ENCODE data around the gene S100A8. TPM values are rescaled to one million over a fixed set of nuclear protein-coding genes. Genes with fewer than 3 reads are reported as not detected.

The S100A8 gene
- total RNA-seq, 1 donor from 2014 or later = not detected

GRCh38 chr1:153432874-153433681 is 42.2 kb upstream of the S100A8 start:
- Histone ChIP-seq H3K36me3 (ENCODE audit: control insufficient read depth, insufficient read depth, low read length) (no peaks in the 10 kb centered on the region), H3K27me3 (ENCODE audit: control insufficient read depth, insufficient read depth, low read length) (no peaks in the 10 kb centered on the region), H3K4me3 (ENCODE audit: low read depth, low read length) (no peak overlapping the region)
- no peak for TF ChIP-seq CTCF (IDR thresholded peaks at IDR 0.05; ENCODE audit: insufficient read depth, low read length, poor library complexity, severe bottlenecking)
- DNase-seq (ENCODE audit: low read depth) = no peak

- Histone ChIP-seq H3K27me3 (ENCODE audit: control insufficient read depth, insufficient read depth, low read length) (no peaks in the 10 kb centered on the region), H3K4me3 (ENCODE audit: low read depth, low read length) (no peak overlapping the region), H3K36me3 (ENCODE audit: control insufficient read depth, insufficient read depth, low read length) (no peaks in the 10 kb centered on the region)
- no peak for TF ChIP-seq CTCF (IDR thresholded peaks at IDR 0.05; ENCODE audit: insufficient read depth, low read length, poor library complexity, severe bottlenecking)
- no peak for DNase-seq (ENCODE audit: low read depth)
Observed at GRCh38 chr1:153431928-153432327, 41.1 kb upstream of the S100A8 start.

DNA sequence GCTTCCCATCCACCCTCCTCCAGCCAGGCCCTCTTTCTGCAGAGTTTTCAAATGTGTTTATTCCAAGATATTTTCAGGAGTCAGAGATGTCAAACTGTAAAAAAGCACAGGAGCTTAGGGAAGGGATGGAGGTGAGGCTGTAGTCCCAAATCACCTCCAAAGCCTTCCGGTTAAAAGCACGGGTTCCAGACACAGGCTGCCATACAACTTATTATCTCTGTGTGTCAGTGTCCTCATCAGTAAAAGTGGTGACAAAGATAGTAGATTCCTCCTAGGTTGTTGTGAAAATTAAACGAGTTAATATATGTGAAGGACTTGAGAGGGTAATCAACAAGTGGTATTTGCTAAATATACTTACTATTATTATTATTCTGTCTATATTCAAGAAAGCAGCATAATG is 40.6 kb upstream of the S100A8 start:
- no peak for DNase-seq (ENCODE audit: low read depth)
- H3K27me3 ChIP-seq (ENCODE audit: control insufficient read depth, insufficient read depth, low read length) = no peaks in the 10 kb centered on the region
- no peak for TF ChIP-seq CTCF (IDR thresholded peaks at IDR 0.05; ENCODE audit: insufficient read depth, low read length, poor library complexity, severe bottlenecking)

DNA sequence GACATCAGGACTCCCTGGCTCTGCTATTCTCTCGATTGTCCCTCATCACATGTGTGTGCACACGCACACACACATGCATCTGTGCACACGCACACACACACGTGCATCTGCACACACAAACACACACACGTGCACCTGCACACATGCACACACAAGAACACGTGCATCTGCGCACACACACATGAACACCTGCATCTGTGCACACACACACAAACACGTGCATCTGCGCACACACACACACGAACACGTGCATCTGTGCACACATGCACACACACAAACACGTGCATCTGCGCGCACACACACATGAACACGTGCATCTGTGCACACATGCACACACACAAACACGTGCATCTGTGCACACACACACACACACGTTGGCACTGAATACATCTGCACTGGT is 40.1 kb upstream of the S100A8 start:
- Histone ChIP-seq H3K27me3 (ENCODE audit: control insufficient read depth, insufficient read depth, low read length) (no peaks in the 10 kb centered on the region), H3K36me3 (ENCODE audit: control insufficient read depth, insufficient read depth, low read length) (no peaks in the 10 kb centered on the region), H3K4me3 (ENCODE audit: low read depth, low read length) (no peak overlapping the region)
- no peak for DNase-seq (ENCODE audit: low read depth)
- TF ChIP-seq CTCF (IDR thresholded peaks at IDR 0.05; ENCODE audit: insufficient read depth, low read length, poor library complexity, severe bottlenecking) = no peak

More for the DNA sequence above, 40.6 kb upstream of the S100A8 start:
- Histone ChIP-seq H3K36me3 (ENCODE audit: control insufficient read depth, insufficient read depth, low read length) (no peaks in the 10 kb centered on the region), H3K4me3 (ENCODE audit: low read depth, low read length) (no peak overlapping the region)

DNA sequence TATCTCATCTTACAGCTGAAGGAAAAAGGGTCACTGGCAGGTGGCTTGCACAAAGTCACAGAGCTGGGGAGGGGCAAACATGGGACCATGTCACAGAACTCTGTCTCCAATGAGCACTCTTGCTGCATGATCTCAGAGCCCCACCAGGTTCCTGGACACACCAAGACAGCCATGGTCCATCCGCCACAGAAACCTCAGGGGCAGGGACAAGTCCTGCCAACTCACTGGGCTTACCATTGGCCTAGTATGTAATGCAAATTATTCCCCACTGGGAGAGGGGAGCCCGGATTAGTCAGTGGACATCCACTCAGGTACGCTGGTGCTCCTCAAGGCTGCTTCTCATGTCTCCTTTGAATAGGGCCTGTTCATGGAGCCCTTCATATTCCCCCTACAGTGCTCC is 39.7 kb upstream of the S100A8 start:
- Histone ChIP-seq H3K27me3 (ENCODE audit: control insufficient read depth, insufficient read depth, low read length) (no peaks in the 10 kb centered on the region), H3K4me3 (ENCODE audit: low read depth, low read length) (no peak overlapping the region), H3K36me3 (ENCODE audit: control insufficient read depth, insufficient read depth, low read length) (no peaks in the 10 kb centered on the region)
- DNase-seq (ENCODE audit: low read depth) = no peak
- no peak for TF ChIP-seq CTCF (IDR thresholded peaks at IDR 0.05; ENCODE audit: insufficient read depth, low read length, poor library complexity, severe bottlenecking)

DNA sequence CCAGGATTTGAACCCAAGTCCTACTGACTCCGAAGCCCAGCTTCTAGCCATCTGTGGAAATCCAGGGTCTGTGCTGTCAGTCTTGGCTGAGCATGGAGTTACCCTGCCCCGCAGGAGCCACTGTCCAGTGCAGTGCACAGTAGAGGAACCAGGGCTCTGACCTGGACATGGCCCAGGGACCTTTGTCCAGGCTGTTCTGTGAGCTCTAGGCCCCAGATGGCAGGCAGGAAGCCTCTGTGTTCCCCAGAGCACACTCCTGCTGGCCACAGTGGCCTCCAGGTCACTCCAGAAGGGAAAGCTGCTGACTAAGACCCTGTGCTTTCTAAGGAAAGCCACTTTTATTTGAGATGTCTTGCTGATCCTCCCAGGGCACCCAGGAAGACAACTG is 39.3 kb upstream of the S100A8 start:
- Histone ChIP-seq H3K27me3 (ENCODE audit: control insufficient read depth, insufficient read depth, low read length) (no peaks in the 10 kb centered on the region), H3K36me3 (ENCODE audit: control insufficient read depth, insufficient read depth, low read length) (no peaks in the 10 kb centered on the region), H3K4me3 (ENCODE audit: low read depth, low read length) (no peak overlapping the region)
- no peak for DNase-seq (ENCODE audit: low read depth)
- no peak for TF ChIP-seq CTCF (IDR thresholded peaks at IDR 0.05; ENCODE audit: insufficient read depth, low read length, poor library complexity, severe bottlenecking)

All from kidney epithelial cell (primary cell).